Tibial nerve (tissue), 4 donors: Measurements from ENCODE around the gene NDUFAF8. TPM values are rescaled to one million over a fixed set of nuclear protein-coding genes. Genes with fewer than 3 reads are reported as not detected.

Experiments used
- DNase-seq, 2 donors: peaks; one replicate each; pipeline ENCODE4 v3.0.0-alpha.2; 2019; ENCODE audit warnings: low spot score in 2 of 2
- H3K27ac ChIP-seq, 4 donors: fragments of 200-600 bp; sonication (generic) in 3 of 4; one replicate each; pipeline ENCODE4 v1.5.1; 2017 to 2019; ENCODE audit warnings: mild to moderate bottlenecking in 1 of 4
- H3K27me3 ChIP-seq, 2 donors: fragments of 200-600 bp; sonication (generic) in 1 of 2; one replicate each; pipeline versions ENCODE4 v1.5.1 to v1.6.0; 2017 to 2019
- H3K36me3 ChIP-seq, 3 donors: fragments of 200-600 bp; sonication (generic); one replicate each; pipeline ENCODE4 v1.5.1; 2018 to 2019
- H3K4me1 ChIP-seq, 4 donors: fragments of 200-600 bp; sonication (generic) in 3 of 4; one replicate each; pipeline ENCODE4 v1.5.1; 2017 to 2019
- H3K4me3 ChIP-seq, 4 donors: fragments of 200-600 bp; sonication (generic) in 3 of 4; one replicate each; pipeline ENCODE4 v1.5.1; 2017 to 2019; ENCODE audit warnings: mild to moderate bottlenecking in 1 of 4, moderate library complexity in 1 of 4
- H3K9me3 ChIP-seq, 4 donors: fragments of 200-600 bp; sonication (generic) in 3 of 4; one replicate each; pipeline ENCODE4 v1.5.1; 2017 to 2019
- EP300 ChIP-seq, 2 donors: sonication (generic); formaldehyde crosslinking; IDR thresholded peaks; one replicate each; pipeline ENCODE4 v1.6.1; 2017; ENCODE audit warnings: antibody characterized with exemption in 2 of 2, mild to moderate bottlenecking in 1 of 2
- POLR2A ChIP-seq, 2 donors: fragments of 450-650 bp; IDR thresholded peaks; one replicate each; pipeline ENCODE4 v1.6.1; 2017; ENCODE audit warnings: antibody characterized with exemption in 2 of 2, mild to moderate bottlenecking in 2 of 2, moderate library complexity in 2 of 2
- WGBS, 2 donors: methylation state at CpG; one replicate each; pipeline ENCODE4 v1.1.5; 2018; 5-methylcytosine and 5-hydroxymethylcytosine counted together
- total RNA-seq, 4 donors: library from RNA; depleted of rRNA; stranded (reverse); fragments of >200 nt; gene quantifications; one replicate each; pipeline ENCODE4 v1.1.0, GENCODE V29; 2016
- TF ChIP-seq, protein P1 (sequence below), 5 experiments: fragments of 200-600 bp in 3 of 5; fragments of 450-650 bp in 2 of 5; sonication (generic) in 3 of 5; IDR thresholded peaks; one replicate each; pipeline ENCODE4 v1.5.1; 2016 to 2019; ENCODE audit warnings: antibody characterized with exemption in 5 of 5, mild to moderate bottlenecking in 3 of 5, moderate library complexity in 2 of 5

Gene NDUFAF8
- total RNA-seq, 4 donors from 2014 or later: 27.8 to 73.0 (median 61.1) TPM

DNA sequence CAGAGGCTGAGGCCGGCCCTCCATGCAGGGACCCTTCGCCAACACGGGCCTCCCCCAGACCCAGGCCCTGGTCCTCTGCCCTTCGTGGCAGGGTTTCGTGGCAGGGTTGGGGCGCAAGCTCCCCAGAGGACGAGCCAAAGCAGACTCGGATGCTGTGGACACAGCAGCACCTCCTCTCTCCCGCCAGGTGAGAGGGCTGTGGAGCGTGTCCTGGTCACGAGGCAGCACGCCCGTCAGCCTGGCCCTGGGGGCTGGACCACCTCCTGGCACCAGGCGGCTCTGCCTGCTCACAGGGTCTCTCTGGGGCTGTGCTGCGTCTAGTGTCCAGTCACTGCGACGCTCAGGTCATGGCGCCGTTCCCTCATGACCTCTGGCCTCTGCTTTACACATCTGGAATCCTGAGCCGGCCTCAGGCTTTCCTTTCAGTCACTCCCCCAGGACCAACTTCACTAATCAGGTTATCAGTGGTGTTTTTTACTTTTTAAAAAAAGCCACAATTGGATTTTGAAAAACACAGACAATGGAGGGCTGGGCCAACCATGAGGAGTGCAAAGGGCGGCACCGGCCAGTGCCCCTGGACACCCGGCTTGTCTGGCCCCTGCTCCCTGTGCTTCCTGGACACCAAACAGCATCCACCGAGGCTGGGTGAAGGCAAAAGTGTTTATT, 5.4 kb downstream of the NDUFAF8 start:
- H3K27me3 ChIP-seq: no peaks in the 10 kb centered on the region
- H3K4me1 ChIP-seq: peaks cover 0 to 28% (median 12%) of the 10 kb centered on the region in 4 donors
- no peak overlapping the region for H3K27ac ChIP-seq
- no peaks in the 10 kb centered on the region for H3K9me3 ChIP-seq
- H3K36me3 ChIP-seq: peaks cover 0 to 48% (median 0%) of the 10 kb centered on the region in 3 donors
- TF ChIP-seq, protein P1, sequence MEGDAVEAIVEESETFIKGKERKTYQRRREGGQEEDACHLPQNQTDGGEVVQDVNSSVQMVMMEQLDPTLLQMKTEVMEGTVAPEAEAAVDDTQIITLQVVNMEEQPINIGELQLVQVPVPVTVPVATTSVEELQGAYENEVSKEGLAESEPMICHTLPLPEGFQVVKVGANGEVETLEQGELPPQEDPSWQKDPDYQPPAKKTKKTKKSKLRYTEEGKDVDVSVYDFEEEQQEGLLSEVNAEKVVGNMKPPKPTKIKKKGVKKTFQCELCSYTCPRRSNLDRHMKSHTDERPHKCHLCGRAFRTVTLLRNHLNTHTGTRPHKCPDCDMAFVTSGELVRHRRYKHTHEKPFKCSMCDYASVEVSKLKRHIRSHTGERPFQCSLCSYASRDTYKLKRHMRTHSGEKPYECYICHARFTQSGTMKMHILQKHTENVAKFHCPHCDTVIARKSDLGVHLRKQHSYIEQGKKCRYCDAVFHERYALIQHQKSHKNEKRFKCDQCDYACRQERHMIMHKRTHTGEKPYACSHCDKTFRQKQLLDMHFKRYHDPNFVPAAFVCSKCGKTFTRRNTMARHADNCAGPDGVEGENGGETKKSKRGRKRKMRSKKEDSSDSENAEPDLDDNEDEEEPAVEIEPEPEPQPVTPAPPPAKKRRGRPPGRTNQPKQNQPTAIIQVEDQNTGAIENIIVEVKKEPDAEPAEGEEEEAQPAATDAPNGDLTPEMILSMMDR (IDR thresholded peaks at IDR 0.05): no peak
- TF ChIP-seq EP300 (IDR thresholded peaks at IDR 0.05): no peak
- no peak for TF ChIP-seq POLR2A (IDR thresholded peaks at IDR 0.05)
- DNase-seq: no peak
- 68% methylated on average over 24 of the region's 24 CpGs for WGBS, 2 donors
- no peak overlapping the region for H3K4me3 ChIP-seq

- DNase-seq: no peak
- H3K4me3 ChIP-seq: no peak overlapping the region
- no peaks in the 10 kb centered on the region for H3K9me3 ChIP-seq
- no peaks in the 10 kb centered on the region for H3K27me3 ChIP-seq
- 67 to 71% methylated on average over 22 of the region's 25 CpGs for WGBS, 2 donors
- peaks cover 0 to 22% (median 7%) of the 10 kb centered on the region in 4 donors for H3K4me1 ChIP-seq
- no peak overlapping the region for H3K27ac ChIP-seq
- peaks cover 0 to 55% (median 3%) of the 10 kb centered on the region in 3 donors for H3K36me3 ChIP-seq
- TF ChIP-seq POLR2A (IDR thresholded peaks at IDR 0.05) (no peak), EP300 (IDR thresholded peaks at IDR 0.05) (no peak)
Measured at GRCh38 chr17:81245024-81245664, 6.0 kb downstream of the NDUFAF8 start.

- 67 to 72% methylated on average over 35 to 37 of the region's 37 CpGs for WGBS, 2 donors
- Histone ChIP-seq H3K36me3 (peaks cover 0 to 61% (median 3%) of the 10 kb centered on the region in 3 donors), H3K4me3 (no peak overlapping the region), H3K27me3 (no peaks in the 10 kb centered on the region), H3K27ac (no peak overlapping the region), H3K9me3 (no peaks in the 10 kb centered on the region), H3K4me1 (peaks cover 0 to 15% (median under 1%) of the 10 kb centered on the region in 4 donors)
- no peak for DNase-seq
- TF ChIP-seq, protein P1 (IDR thresholded peaks at IDR 0.05): no peak
- TF ChIP-seq EP300 (IDR thresholded peaks at IDR 0.05) (no peak), POLR2A (IDR thresholded peaks at IDR 0.05) (no peak)
Measured at GRCh38 chr17:81245665-81246342, 6.7 kb downstream of the NDUFAF8 start.

DNA sequence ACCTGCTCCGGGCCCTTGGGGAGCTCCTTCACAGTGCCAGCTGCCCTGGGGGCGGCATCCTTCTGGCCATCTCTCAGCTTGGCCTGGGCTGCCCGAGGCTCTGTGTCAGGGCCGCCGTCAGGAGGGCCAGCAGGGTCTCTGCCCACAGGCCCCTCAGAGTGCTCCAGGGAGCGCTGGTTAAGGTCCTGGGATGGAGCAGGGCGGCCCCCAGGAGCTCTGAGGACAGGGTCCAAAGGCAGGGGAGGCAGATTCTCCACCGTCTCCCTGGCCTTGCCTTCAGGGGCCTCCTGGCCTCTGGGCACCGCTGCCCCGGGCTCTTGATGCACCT, 7.2 kb downstream of the NDUFAF8 start:
- 87 to 91% methylated on average over 6 to 9 of the region's 10 CpGs for WGBS, 2 donors

DNA sequence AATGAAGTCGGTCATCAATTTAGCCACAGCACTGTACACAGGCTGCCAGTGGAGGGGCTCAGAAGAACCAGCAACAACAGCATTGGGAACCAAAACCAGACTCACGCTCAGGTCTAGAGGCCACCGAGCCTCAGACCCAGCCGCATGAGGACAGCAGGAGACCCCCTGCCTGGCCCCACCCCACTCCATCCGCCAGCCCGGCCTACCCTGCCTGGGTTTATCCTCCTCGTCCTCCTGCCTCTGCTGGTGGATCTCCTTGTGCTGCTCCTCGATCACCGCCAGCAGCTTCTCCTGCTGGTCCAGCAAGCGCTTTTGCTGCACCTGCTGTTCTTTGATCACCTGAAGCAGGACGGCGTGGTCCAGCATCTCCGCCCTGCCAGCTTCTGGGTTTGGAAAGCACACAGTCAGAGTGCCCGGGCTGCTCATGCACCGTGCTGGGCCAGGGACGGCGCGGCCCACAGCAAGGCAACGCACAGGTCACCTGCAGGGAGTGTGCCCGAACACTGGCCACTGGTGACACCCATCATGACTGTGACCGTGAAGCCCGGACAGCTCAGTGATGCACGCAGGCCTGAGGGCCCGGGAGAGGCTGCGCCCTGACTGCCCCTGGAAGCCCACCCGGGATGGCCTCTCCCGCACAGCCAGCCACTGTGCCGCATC, 7.7 kb downstream of the NDUFAF8 start:
- peaks cover 0 to 5% (median 0%) of the 10 kb centered on the region in 4 donors for H3K4me1 ChIP-seq
- H3K4me3 ChIP-seq: no peak overlapping the region
- DNase-seq: no peak
- H3K36me3 ChIP-seq: peaks cover 0 to 61% (median 6%) of the 10 kb centered on the region in 3 donors
- H3K9me3 ChIP-seq: no peaks in the 10 kb centered on the region
- no peak for TF ChIP-seq EP300 (IDR thresholded peaks at IDR 0.05)
- TF ChIP-seq POLR2A (IDR thresholded peaks at IDR 0.05): no peak
- TF ChIP-seq, protein P1 (IDR thresholded peaks at IDR 0.05): no peak
- 90% methylated on average over 25 to 27 of the region's 28 CpGs for WGBS, 2 donors
- no peaks in the 10 kb centered on the region for H3K27me3 ChIP-seq
- no peak overlapping the region for H3K27ac ChIP-seq

More for the DNA sequence above, 7.2 kb downstream of the NDUFAF8 start:
- Histone ChIP-seq H3K9me3 (no peaks in the 10 kb centered on the region), H3K4me1 (peaks cover 0 to 10% (median 0%) of the 10 kb centered on the region in 4 donors), H3K36me3 (peaks cover 0 to 61% (median 3%) of the 10 kb centered on the region in 3 donors), H3K27ac (no peak overlapping the region), H3K27me3 (no peaks in the 10 kb centered on the region), H3K4me3 (no peak overlapping the region)
- DNase-seq: no peak
- TF ChIP-seq POLR2A (IDR thresholded peaks at IDR 0.05): no peak
- TF ChIP-seq EP300 (IDR thresholded peaks at IDR 0.05): no peak
- TF ChIP-seq, protein P1 (IDR thresholded peaks at IDR 0.05): no peak
